ENCODE data around the gene PACRG. TPM values are rescaled to one million over a fixed set of nuclear protein-coding genes. Genes with fewer than 3 reads are reported as not detected.

Gene PACRG
- total and polyA plus RNA-seq, 9 donors = 2.5 to 33.1 (median 3.8) TPM

DNA sequence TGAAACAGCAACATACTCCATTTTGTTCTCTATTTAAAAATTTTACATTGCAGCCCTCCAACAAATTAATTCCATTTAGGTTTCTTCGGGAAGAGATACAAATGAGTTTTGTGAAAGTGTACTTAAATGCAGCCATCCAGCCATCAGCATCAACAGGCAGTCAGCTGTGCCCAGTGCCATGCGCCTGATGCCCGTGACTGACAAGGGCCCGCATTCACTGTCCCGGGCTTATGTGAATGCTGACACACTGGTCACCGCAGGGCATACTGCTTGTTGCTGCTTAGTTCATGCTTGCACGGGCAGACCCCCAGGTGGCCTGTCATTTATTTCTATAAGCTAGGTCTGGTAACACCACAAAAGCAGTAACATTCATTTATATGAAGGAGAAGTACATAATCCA is 461.8 kb downstream of the PACRG start:
- intact Hi-C loops (cut with DNase I) = no loop called here
- Histone ChIP-seq H3K27ac (no peak overlapping the region), H3K4me3 (no peak overlapping the region), H3K4me1 (ENCODE audit: insufficient read depth) (no peaks in the 10 kb centered on the region), H3K9me3 (no peaks in the 10 kb centered on the region), H3K27me3 (no peaks in the 10 kb centered on the region), H3K36me3 (no peaks in the 10 kb centered on the region)
- WGBS, 3 donors = 94 to 98% (median 96%) methylated on average over 7 of the region's 7 CpGs
- TF ChIP-seq EP300 (IDR thresholded peaks at IDR 0.05) (no peak), POLR2A (IDR thresholded peaks at IDR 0.05) (no peak)
- TF ChIP-seq, protein P1, sequence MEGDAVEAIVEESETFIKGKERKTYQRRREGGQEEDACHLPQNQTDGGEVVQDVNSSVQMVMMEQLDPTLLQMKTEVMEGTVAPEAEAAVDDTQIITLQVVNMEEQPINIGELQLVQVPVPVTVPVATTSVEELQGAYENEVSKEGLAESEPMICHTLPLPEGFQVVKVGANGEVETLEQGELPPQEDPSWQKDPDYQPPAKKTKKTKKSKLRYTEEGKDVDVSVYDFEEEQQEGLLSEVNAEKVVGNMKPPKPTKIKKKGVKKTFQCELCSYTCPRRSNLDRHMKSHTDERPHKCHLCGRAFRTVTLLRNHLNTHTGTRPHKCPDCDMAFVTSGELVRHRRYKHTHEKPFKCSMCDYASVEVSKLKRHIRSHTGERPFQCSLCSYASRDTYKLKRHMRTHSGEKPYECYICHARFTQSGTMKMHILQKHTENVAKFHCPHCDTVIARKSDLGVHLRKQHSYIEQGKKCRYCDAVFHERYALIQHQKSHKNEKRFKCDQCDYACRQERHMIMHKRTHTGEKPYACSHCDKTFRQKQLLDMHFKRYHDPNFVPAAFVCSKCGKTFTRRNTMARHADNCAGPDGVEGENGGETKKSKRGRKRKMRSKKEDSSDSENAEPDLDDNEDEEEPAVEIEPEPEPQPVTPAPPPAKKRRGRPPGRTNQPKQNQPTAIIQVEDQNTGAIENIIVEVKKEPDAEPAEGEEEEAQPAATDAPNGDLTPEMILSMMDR (IDR thresholded peaks at IDR 0.05) = no peak
- DNase-seq = no peak

DNA sequence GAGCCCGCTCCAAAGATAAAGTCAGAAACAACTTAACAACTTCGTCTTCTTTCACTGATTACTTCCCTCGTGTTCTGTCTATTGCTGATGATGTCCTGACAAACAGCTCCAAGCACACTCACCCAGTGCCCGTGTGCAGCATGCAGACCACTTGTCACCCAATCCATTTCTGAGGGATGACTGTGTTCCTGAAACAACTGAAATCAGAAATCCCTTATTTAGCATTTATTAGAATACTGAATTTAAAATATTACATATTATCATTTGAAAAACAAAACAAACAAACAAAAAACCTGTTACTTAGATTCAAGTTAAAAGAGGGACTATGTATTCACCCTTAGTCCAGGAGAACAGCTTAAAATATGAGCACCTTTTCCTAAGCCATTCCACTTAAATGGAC is 463.0 kb downstream of the PACRG start:
- no peak overlapping the region for H3K27ac ChIP-seq
- TF ChIP-seq EP300 (IDR thresholded peaks at IDR 0.05) = no peak
- TF ChIP-seq, protein P1 (IDR thresholded peaks at IDR 0.05) = no peak
- no peak for TF ChIP-seq POLR2A (IDR thresholded peaks at IDR 0.05)
- H3K27me3 ChIP-seq = no peaks in the 10 kb centered on the region
- no peak overlapping the region for H3K4me3 ChIP-seq
- no peaks in the 10 kb centered on the region for H3K4me1 ChIP-seq (ENCODE audit: insufficient read depth)
- no peaks in the 10 kb centered on the region for H3K36me3 ChIP-seq
- intact Hi-C loops (cut with DNase I) = no loop called here
- WGBS, 3 donors = 82 to 88% (median 87%) methylated on average over 4 of the region's 4 CpGs
- DNase-seq = no peak
- H3K9me3 ChIP-seq = no peaks in the 10 kb centered on the region

DNA sequence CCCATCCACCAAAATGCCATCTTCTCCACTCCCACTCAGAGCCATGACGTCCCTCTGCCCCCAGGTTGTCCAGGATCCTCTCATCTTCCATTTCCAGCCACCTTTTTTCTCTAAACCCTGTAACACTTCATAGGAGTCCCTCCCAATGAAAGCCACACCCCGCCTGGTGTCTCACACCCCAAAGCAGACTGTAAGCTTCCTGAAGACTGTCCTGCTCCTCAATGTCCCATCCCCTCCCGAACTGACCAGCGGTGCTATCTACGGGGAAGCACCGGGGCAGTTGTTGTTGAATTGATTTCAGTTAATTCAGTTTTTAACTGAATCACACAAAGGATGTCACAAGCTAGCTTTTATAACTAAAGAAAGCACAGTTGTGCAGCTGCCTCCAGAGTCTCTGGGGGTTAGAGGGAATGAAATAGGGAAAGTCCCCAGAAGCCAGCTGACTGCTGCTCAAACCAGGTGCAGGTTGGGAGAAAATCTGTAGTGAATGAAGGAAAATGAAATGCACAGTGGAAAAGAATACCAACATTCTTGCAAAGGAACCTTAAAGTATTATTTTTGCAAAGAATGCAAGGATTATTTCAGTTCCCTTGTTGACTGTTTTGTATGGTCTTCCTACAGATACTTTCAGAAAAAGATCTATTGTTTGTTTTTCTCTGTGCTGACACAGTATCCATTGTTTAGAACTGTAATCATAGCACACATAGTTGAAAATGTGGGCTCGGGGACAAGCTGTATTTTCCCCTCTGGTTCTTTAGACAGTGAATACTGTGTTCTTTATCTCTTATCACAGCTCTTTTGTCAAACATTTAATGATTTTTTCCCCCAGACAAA is 464.1 kb downstream of the PACRG start:
- intact Hi-C loops (cut with DNase I) = no loop called here
- Histone ChIP-seq H3K4me1 (ENCODE audit: insufficient read depth) (no peaks in the 10 kb centered on the region), H3K4me3 (no peak overlapping the region), H3K27ac (no peak overlapping the region), H3K27me3 (no peaks in the 10 kb centered on the region), H3K36me3 (no peaks in the 10 kb centered on the region), H3K9me3 (no peaks in the 10 kb centered on the region)
- whole genome bisulfite sequencing, 3 donors = 56 to 68% (median 64%) methylated on average over 7 of the region's 7 CpGs
- TF ChIP-seq, protein P1 (IDR thresholded peaks at IDR 0.05) = no peak
- no peak for TF ChIP-seq EP300 (IDR thresholded peaks at IDR 0.05)
- TF ChIP-seq POLR2A (IDR thresholded peaks at IDR 0.05) = no peak
- no peak for DNase-seq

DNA sequence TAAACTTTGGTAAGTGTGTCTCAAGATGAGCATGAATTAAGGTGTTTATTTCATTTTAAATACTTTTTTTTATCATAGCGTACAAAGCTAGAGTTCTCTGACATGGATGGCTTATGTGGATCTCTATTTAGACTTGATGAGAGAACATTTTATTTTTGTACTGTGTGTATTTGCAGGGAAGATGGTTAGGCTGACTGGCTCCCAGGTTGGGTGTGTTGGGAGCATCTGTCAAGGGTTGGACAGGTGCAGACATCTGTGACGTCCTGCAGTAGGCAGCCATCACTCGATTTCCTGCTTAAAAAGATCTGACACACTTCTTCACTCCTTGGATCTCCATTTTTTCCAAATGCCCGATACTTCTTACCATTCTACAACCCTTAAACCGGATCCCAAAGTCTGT is 464.8 kb downstream of the PACRG start:
- WGBS, 3 donors = 56 to 71% (median 63%) methylated on average over 5 of the region's 5 CpGs
- Histone ChIP-seq H3K4me1 (ENCODE audit: insufficient read depth) (no peaks in the 10 kb centered on the region), H3K27ac (no peak overlapping the region), H3K4me3 (no peak overlapping the region), H3K27me3 (no peaks in the 10 kb centered on the region), H3K9me3 (no peaks in the 10 kb centered on the region), H3K36me3 (no peaks in the 10 kb centered on the region)
- TF ChIP-seq, protein P1 (IDR thresholded peaks at IDR 0.05) = no peak
- TF ChIP-seq POLR2A (IDR thresholded peaks at IDR 0.05) = no peak
- intact Hi-C loops (cut with DNase I) = no loop called here
- no peak for DNase-seq

All from ovary (tissue), 9 donors.